HEK293T (cell line): Measurements from ENCODE around the gene CLASP1.

ENCODE experiments used
- CTBP1 ChIP-seq: fragments of 450-650 bp; IDR thresholded peaks from 2 replicates; pipeline ENCODE4 v1.6.1; 2016; ENCODE audit warnings: borderline replicate concordance
- FOXM1 ChIP-seq: fragments of 450-650 bp; IDR thresholded peaks from 2 replicates; pipeline ENCODE4 v1.6.1; 2017; ENCODE audit warnings: mild to moderate bottlenecking, borderline replicate concordance
- HDGF ChIP-seq: fragments of 450-650 bp; IDR thresholded peaks from 2 replicates; pipeline ENCODE4 v1.6.1; 2017; ENCODE audit warnings: antibody characterized with exemption, borderline replicate concordance
- LEF1 ChIP-seq: fragments of 450-650 bp; IDR thresholded peaks from 2 replicates; pipeline ENCODE4 v1.6.1; 2017; ENCODE audit warnings: mild to moderate bottlenecking, borderline replicate concordance
- SP1 ChIP-seq: fragments of 450-650 bp; IDR thresholded peaks from 2 replicates; pipeline ENCODE4 v1.6.1; 2017
- SUZ12 ChIP-seq: fragments of 450-650 bp; IDR thresholded peaks from 2 replicates; pipeline ENCODE4 v1.6.1; 2016; ENCODE audit warnings: mild to moderate bottlenecking
- TARDBP ChIP-seq: fragments of 450-650 bp; IDR thresholded peaks from 2 replicates; pipeline ENCODE4 v1.6.1; 2016

DNA sequence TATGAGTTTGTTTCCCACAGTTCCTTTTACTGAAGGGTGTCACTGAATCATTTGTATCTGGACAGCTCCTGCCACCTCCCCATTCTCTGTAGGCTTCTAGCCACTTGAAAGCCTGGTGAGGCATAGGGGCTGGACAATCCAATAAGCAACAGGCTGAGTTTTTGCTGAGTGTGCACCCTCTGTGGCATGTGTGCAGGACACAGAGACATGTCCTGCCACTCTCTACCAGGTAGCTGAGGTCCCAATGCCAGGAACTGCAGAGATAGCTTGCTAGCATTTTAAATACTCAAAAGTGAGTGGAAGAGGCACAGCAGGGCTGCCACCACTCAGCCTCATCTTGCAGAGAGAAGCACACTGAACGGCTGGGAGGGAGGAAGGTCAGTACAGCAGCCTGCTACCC, 287.0 kb downstream of the CLASP1 start:
- TF ChIP-seq CTBP1 (no peak), SP1 (no peak), SUZ12 (no peak), FOXM1 (no peak), TARDBP (no peak), HDGF (no peak), LEF1 (no peak)
